H9 (cell line): ENCODE results near the gene DNAJB6. TPM values are rescaled to one million over a fixed set of nuclear protein-coding genes. Genes with fewer than 3 reads are reported as not detected.
A peak's percentile ranks its signal among the peaks of the same experiment; 100 is the strongest.

Experiments
- DNase-seq: peaks from one replicate; pipeline ENCODE4 v3.0.0-alpha.2; 2017
- H2AFZ ChIP-seq: one replicate; pipeline ENCODE4 v1.6.1; 2013; ENCODE audit warnings: mild to moderate bottlenecking, low read length, control low read depth, moderate library complexity
- H2AK5ac ChIP-seq: 2 replicates; pipeline ENCODE4 v1.6.1; 2013; ENCODE audit warnings: low read length, control low read depth, mixed read lengths; ENCODE audit not compliant: insufficient read length
- H2BK120ac ChIP-seq: one replicate; pipeline ENCODE4 v1.6.1; 2013; ENCODE audit warnings: low read depth, mild to moderate bottlenecking, low read length, control low read depth, inconsistent platforms; ENCODE audit not compliant: poor library complexity, severe bottlenecking
- H2BK12ac ChIP-seq: 2 replicates; pipeline ENCODE4 v1.6.1; 2013; ENCODE audit warnings: low read length, control low read depth, mixed read lengths, low read depth; ENCODE audit not compliant: insufficient read length
- H2BK15ac ChIP-seq: 2 replicates; pipeline ENCODE4 v1.6.1; 2013; ENCODE audit warnings: low read depth, low read length, control low read depth
- H2BK20ac ChIP-seq: one replicate; pipeline ENCODE4 v1.6.1; 2013; ENCODE audit warnings: low read depth, mild to moderate bottlenecking, low read length, control low read depth, inconsistent platforms; ENCODE audit not compliant: poor library complexity, severe bottlenecking
- H2BK5ac ChIP-seq: 2 replicates; pipeline ENCODE4 v1.6.1; 2013; ENCODE audit warnings: low read length, control low read depth, mixed read lengths; ENCODE audit not compliant: insufficient read length
- H3K14ac ChIP-seq: 2 replicates; pipeline ENCODE4 v1.6.1; 2013; ENCODE audit warnings: low read length, control low read depth; ENCODE audit not compliant: insufficient read depth
- H3K18ac ChIP-seq: 2 replicates; pipeline ENCODE4 v1.6.1; 2013; ENCODE audit warnings: low read depth, mild to moderate bottlenecking, mixed read lengths, low read length, control low read depth; ENCODE audit not compliant: insufficient read length
- H3K23ac ChIP-seq: 2 replicates; pipeline ENCODE4 v1.6.1; 2013; ENCODE audit warnings: low read length, control low read depth, mixed read lengths, low read depth; ENCODE audit not compliant: insufficient read length
- H3K23me2 ChIP-seq: 2 replicates; pipeline ENCODE4 v1.6.1; 2013; ENCODE audit warnings: low read depth, mild to moderate bottlenecking, mixed read lengths, low read length, control low read depth; ENCODE audit not compliant: insufficient read length, poor library complexity, severe bottlenecking
- H3K27ac ChIP-seq: 2 replicates; pipeline ENCODE4 v1.5.1; 2013; ENCODE audit warnings: low read length, control low read depth, mixed read lengths, low read depth; ENCODE audit not compliant: insufficient read length
- H3K27me3 ChIP-seq: 2 replicates; pipeline ENCODE4 v1.6.1; 2013; ENCODE audit warnings: low read length, control low read depth, inconsistent platforms; ENCODE audit not compliant: insufficient read depth
- H3K4ac ChIP-seq: 2 replicates; pipeline ENCODE4 v1.6.1; 2013; ENCODE audit warnings: low read depth, mild to moderate bottlenecking, control low read depth, inconsistent platforms, low read length, moderate library complexity
- H3K4me1 ChIP-seq: 2 replicates; pipeline ENCODE4 v1.6.1; 2013; ENCODE audit warnings: low read length, control low read depth, inconsistent platforms; ENCODE audit not compliant: insufficient read depth
- H3K4me2 ChIP-seq: 2 replicates; pipeline ENCODE4 v1.6.1; 2013; ENCODE audit warnings: low read length, control low read depth, mixed read lengths; ENCODE audit not compliant: insufficient read length, insufficient read depth
- H3K56ac ChIP-seq: 2 replicates; pipeline ENCODE4 v1.6.1; 2013; ENCODE audit warnings: low read depth, mild to moderate bottlenecking, mixed read lengths, low read length, control low read depth; ENCODE audit not compliant: insufficient read length
- H3K79me1 ChIP-seq: 2 replicates; pipeline ENCODE4 v1.6.1; 2013; ENCODE audit warnings: low read depth, mild to moderate bottlenecking, moderate library complexity, low read length, control low read depth, inconsistent platforms; ENCODE audit not compliant: insufficient read depth, poor library complexity, severe bottlenecking
- H3K79me2 ChIP-seq: 2 replicates; pipeline ENCODE4 v1.6.1; 2013; ENCODE audit warnings: low read length, control low read depth, inconsistent platforms; ENCODE audit not compliant: insufficient read depth
- H3K9ac ChIP-seq: 2 replicates; pipeline ENCODE4 v1.6.1; 2013; ENCODE audit warnings: low read length, control low read depth, mixed read lengths; ENCODE audit not compliant: insufficient read length; ENCODE audit errors: extremely low read depth
- H3K9me3 ChIP-seq: one replicate; pipeline ENCODE4 v1.6.1; 2013; ENCODE audit warnings: low read depth, low read length, inconsistent platforms; ENCODE audit not compliant: control insufficient read depth
- H3T11ph ChIP-seq: one replicate; pipeline ENCODE4 v1.6.1; 2013; ENCODE audit warnings: mild to moderate bottlenecking, low read length, control low read depth, inconsistent platforms
- H4K20me1 ChIP-seq: one replicate; pipeline ENCODE4 v1.6.1; 2013; ENCODE audit not compliant: control insufficient read depth, insufficient read length, insufficient read depth
- H4K5ac ChIP-seq: 2 replicates; pipeline ENCODE4 v1.6.1; 2013; ENCODE audit warnings: low read depth, mild to moderate bottlenecking, mixed read lengths, low read length, control low read depth; ENCODE audit not compliant: insufficient read length
- H4K8ac ChIP-seq: replicated peaks from 2 replicates; pipeline ENCODE4 v1.6.1; 2013; ENCODE audit warnings: low read length, control low read depth, mixed read lengths, low read depth; ENCODE audit not compliant: insufficient read length
- H4K91ac ChIP-seq: 2 replicates; pipeline ENCODE4 v1.6.1; 2013; ENCODE audit warnings: low read depth, mild to moderate bottlenecking, moderate library complexity, mixed read lengths, low read length, control low read depth; ENCODE audit not compliant: insufficient read length
- H3K27ac Mint-ChIP-seq, 3 experiments: 2 replicates in 2 of 3; 3 replicates in 1 of 3; pipeline ENCODE4 v1.8.0; 2020 to 2021; ENCODE audit warnings: mixed read lengths in 3 of 3, mild to moderate bottlenecking in 1 of 3, moderate library complexity in 1 of 3
- H3K27me3 Mint-ChIP-seq: 2 replicates; pipeline ENCODE4 v1.8.0; 2021; ENCODE audit warnings: low read depth, mild to moderate bottlenecking, moderate library complexity, mixed read lengths
- H3K36me3 Mint-ChIP-seq, 3 experiments: 2 replicates in 2 of 3; 3 replicates in 1 of 3; pipeline ENCODE4 v1.8.0; 2020 to 2021; ENCODE audit warnings: low read depth in 3 of 3, mixed read lengths in 3 of 3; ENCODE audit not compliant: insufficient read depth in 1 of 3
- H3K4me1 Mint-ChIP-seq, 2 experiments: 2 replicates each; pipeline ENCODE4 v1.8.0; 2020; ENCODE audit warnings: mixed read lengths in 2 of 2
- H3K4me3 Mint-ChIP-seq, 2 experiments: 2 replicates in 1 of 2; 3 replicates in 1 of 2; pipeline ENCODE4 v1.8.0; 2020 to 2021; ENCODE audit warnings: mild to moderate bottlenecking in 2 of 2, mixed read lengths in 2 of 2, moderate library complexity in 1 of 2
- H3K9me3 Mint-ChIP-seq, 2 experiments: 2 replicates in 1 of 2; 3 replicates in 1 of 2; pipeline ENCODE4 v1.8.0; 2020; ENCODE audit warnings: mild to moderate bottlenecking in 2 of 2, mixed read lengths in 2 of 2, moderate library complexity in 1 of 2
- WGBS: extraction: QIAGEN DNeasy Blood & Tissue Kit; methylation state at CpG from one replicate; pipeline ENCODE4 v1.1.7; 2013; ENCODE audit warnings: missing lambda C conversion rate, low lambda C conversion rate, mixed read lengths; ENCODE audit not compliant: insufficient read length; ENCODE audit errors: extremely low coverage; 5-methylcytosine and 5-hydroxymethylcytosine counted together
- total RNA-seq: library from RNA; stranded (reverse); gene quantifications from 2 replicates; pipeline ENCODE4 v1.2.1, GENCODE V29; 2021
- TF ChIP-seq, protein P1 (sequence below): fragments of 200-600 bp; sonication (generic); conservative IDR thresholded peaks from 3 replicates; pipeline ENCODE4 v1.8.0; 2021; ENCODE audit warnings: antibody characterized with exemption, mild to moderate bottlenecking

The DNAJB6 gene
- total RNA-seq, 1 experiment from 2014 or later = 215 TPM

GRCh38 chr7:157404845-157405481 is 68.2 kb downstream of the DNAJB6 start:
- DNase-seq = no peak
- Histone ChIP-seq H4K5ac (no peak overlapping the region), H2BK120ac (no peak overlapping the region), H2AFZ (no peak overlapping the region), H3K79me2 (peaks cover 4% of the 10 kb centered on the region; the same call in 1 of the 2 replicates), H4K20me1 (no peaks in the 10 kb centered on the region), H3K9me3 (no peaks in the 10 kb centered on the region), H3K14ac (no peak overlapping the region), H2BK5ac (no peak overlapping the region), H3K79me1 (peaks cover 9% of the 10 kb centered on the region), H2AK5ac (no peak overlapping the region), H3T11ph (no peak overlapping the region), H2BK20ac (no peak overlapping the region), H3K23ac (no peak overlapping the region), H3K4me1 (no peaks in the 10 kb centered on the region), H3K4ac (no peak overlapping the region), H3K18ac (no peak overlapping the region), H2BK12ac (no peak overlapping the region), H3K9ac (no peak overlapping the region), H3K23me2 (no peaks in the 10 kb centered on the region), H3K4me2 (no peak overlapping the region), H4K91ac (no peak overlapping the region), H2BK15ac (no peak overlapping the region), H4K8ac (no peak overlapping the region), H3K27ac (no peak overlapping the region), H3K56ac (no peak overlapping the region), H3K27me3 (no peaks in the 10 kb centered on the region)
- Mint-ChIP-seq H3K27ac (peak overlapping the region in 2 of 3 experiments; percentile 57 to 89; a peak in 3 of 7 replicates), H3K4me3 (no peak overlapping the region), H3K27me3 (no peaks in the 10 kb centered on the region), H3K36me3 (peaks cover 18 to 57% (median 38%) of the 10 kb centered on the region in 3 experiments; a peak in 6 of 7 replicates), H3K9me3 (no peaks in the 10 kb centered on the region; a peak in 1 of 5 replicates), H3K4me1 (peaks cover 5 to 9% of the 10 kb centered on the region in 2 experiments)
- WGBS = no CpG with 5 or more reads among the region's 15 CpGs
- TF ChIP-seq, protein P1, sequence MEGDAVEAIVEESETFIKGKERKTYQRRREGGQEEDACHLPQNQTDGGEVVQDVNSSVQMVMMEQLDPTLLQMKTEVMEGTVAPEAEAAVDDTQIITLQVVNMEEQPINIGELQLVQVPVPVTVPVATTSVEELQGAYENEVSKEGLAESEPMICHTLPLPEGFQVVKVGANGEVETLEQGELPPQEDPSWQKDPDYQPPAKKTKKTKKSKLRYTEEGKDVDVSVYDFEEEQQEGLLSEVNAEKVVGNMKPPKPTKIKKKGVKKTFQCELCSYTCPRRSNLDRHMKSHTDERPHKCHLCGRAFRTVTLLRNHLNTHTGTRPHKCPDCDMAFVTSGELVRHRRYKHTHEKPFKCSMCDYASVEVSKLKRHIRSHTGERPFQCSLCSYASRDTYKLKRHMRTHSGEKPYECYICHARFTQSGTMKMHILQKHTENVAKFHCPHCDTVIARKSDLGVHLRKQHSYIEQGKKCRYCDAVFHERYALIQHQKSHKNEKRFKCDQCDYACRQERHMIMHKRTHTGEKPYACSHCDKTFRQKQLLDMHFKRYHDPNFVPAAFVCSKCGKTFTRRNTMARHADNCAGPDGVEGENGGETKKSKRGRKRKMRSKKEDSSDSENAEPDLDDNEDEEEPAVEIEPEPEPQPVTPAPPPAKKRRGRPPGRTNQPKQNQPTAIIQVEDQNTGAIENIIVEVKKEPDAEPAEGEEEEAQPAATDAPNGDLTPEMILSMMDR = no peak
